Tibial artery (tissue), 4 donors: Measurements from ENCODE around the gene KIF26B.

Experiments
- DNase-seq, 2 donors: peaks; one replicate each; pipeline ENCODE4 v3.0.0-alpha.2; 2019
- H3K27ac ChIP-seq, 2 donors: fragments of 200-600 bp; sonication (generic) in 1 of 2; 1 replicate in 1 of 2; 2 replicates in 1 of 2; pipeline ENCODE4 v1.5.1; 2018 to 2019; ENCODE audit warnings: mild to moderate bottlenecking in 1 of 2
- H3K27me3 ChIP-seq, 2 donors: fragments of 200-600 bp; sonication (generic) in 1 of 2; one replicate each; pipeline versions ENCODE4 v1.5.1 to v1.6.0; 2016 to 2019
- H3K36me3 ChIP-seq, 3 donors: fragments of 200-600 bp; sonication (generic) in 2 of 3; one replicate each; pipeline ENCODE4 v1.5.1; 2016 to 2019; ENCODE audit warnings: mild to moderate bottlenecking in 2 of 3
- H3K4me1 ChIP-seq, 4 donors: fragments of 200-600 bp; sonication (generic) in 2 of 4; 1 replicate in 3 of 4; 2 replicates in 1 of 4; pipeline ENCODE4 v1.5.1; 2016 to 2019
- H3K4me3 ChIP-seq, 2 donors: fragments of 200-600 bp; sonication (generic) in 1 of 2; 1 replicate in 1 of 2; 2 replicates in 1 of 2; pipeline ENCODE4 v1.5.1; 2018 to 2019; ENCODE audit warnings: mild to moderate bottlenecking in 2 of 2
- H3K9me3 ChIP-seq, 3 donors: fragments of 200-600 bp; sonication (generic) in 1 of 3; one replicate each; pipeline ENCODE4 v1.5.1; 2016 to 2019
- CTCF ChIP-seq, 2 experiments: fragments of 200-600 bp in 1 of 2; fragments of 450-650 bp in 1 of 2; IDR thresholded peaks; one replicate each; pipeline ENCODE4 v1.5.1; 2017 to 2019; ENCODE audit warnings: antibody characterized with exemption in 2 of 2, mild to moderate bottlenecking in 1 of 2, moderate library complexity in 1 of 2
- intact Hi-C: fragments of 100-400 bp; cut with DNase I; formaldehyde crosslinking; loops from one replicate; pipeline ENCODE4 v1.15.0; 2023; ENCODE audit warnings: low total_unique reads

KIF26B gene

DNA sequence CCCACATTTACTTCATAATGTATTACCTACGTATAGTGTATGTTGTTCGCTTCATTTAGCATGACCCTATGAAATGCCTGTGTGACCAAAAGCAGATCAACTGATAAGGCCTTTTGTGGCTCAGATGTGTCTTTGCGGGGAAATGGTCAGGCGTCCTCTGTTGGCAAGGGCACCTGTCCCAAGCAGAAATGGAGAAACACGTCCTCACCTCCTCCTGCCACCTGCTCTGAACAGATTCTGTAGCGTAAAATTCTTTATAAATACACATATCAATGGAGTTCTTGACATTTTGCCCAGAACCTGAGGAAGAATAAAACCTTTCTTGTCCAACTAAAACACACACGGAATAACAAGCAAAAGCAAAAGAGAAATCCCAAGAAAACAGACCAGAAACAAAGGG is 417.9 kb downstream of the KIF26B start:
- no peak for DNase-seq
- Histone ChIP-seq H3K4me3 (no peak overlapping the region), H3K36me3 (no peaks in the 10 kb centered on the region), H3K27ac (no peak overlapping the region), H3K9me3 (no peaks in the 10 kb centered on the region), H3K4me1 (no peaks in the 10 kb centered on the region), H3K27me3 (no peaks in the 10 kb centered on the region)
- intact Hi-C loops = no loop called here
- no peak for TF ChIP-seq CTCF (IDR thresholded peaks at IDR 0.05)

- DNase-seq = no peak
- TF ChIP-seq CTCF (IDR thresholded peaks at IDR 0.05) = no peak
- no peaks in the 10 kb centered on the region for H3K27me3 ChIP-seq
- H3K4me1 ChIP-seq = no peaks in the 10 kb centered on the region
- H3K9me3 ChIP-seq = no peaks in the 10 kb centered on the region
- no peak overlapping the region for H3K27ac ChIP-seq
- H3K4me3 ChIP-seq = no peak overlapping the region
- H3K36me3 ChIP-seq = no peaks in the 10 kb centered on the region
- intact Hi-C loops = no loop called here
Observed at GRCh38 chr1:245575710-245576109, 420.9 kb downstream of the KIF26B start.

DNA sequence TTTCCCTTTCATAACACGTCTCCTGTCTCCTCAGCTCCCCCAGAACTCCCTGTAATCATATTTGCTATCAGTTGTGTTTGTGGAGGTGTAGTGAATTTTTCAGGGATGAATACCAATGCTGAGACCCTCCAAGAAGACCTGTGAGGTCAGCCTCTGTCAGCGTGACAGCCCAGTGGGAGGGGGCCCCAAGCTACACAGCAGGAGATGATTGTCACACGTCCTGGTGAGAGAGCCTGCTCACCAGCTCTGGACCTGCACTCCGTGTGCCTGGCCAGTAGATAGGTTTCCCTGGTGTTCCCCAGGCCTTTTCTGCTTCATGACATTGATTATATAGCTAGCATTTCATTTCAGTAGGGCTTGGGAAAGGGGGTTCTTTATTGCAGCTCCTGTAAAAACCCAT is 421.5 kb downstream of the KIF26B start:
- no peak for DNase-seq

DNA sequence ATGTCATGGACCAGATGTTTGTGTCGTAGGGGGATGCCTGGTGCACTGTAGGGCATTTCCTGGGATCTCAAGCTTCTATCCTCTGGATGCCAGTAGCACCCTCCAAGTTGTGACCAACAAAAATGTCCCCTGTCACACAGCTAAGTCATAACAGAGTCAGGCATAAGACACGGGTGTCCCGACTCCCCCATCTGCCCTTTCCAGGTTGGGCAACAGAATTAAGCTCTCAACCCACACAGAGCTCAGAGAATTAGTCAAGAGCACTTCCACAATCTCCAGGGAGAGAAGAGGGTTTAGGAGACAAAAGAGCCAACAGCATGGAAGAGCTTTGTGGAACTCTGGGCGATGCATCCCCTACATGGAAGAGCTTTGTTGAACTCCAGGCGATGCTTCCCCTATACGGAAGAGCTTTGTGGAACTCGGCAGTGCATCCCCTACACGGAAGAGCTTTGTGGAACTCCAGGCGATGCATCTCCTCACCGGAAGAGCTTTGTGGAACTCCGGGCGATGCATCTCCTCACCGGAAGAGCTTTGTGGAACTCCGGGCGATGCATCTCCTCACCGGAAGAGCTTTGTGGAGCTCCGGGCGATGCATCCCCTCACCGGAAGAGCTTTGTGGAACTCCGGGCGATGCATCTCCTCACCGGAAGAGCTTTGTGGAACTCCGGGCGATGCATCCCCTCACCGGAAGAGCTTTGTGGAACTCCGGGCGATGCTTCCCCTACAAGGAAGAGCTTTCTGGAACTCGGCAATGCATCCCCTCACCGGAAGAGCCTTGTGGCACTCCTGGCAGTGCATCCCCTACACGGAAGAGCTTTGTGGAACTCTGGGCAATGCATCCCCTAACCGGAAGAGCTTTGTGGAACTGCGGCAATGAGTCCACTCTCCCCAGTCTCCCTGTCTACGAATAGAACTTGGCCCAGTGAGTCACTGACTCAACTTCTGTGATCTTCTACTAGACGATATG is 422.7 kb downstream of the KIF26B start:
- DNase-seq = no peak
- H3K9me3 ChIP-seq = no peaks in the 10 kb centered on the region
- H3K36me3 ChIP-seq = no peaks in the 10 kb centered on the region
- H3K4me1 ChIP-seq = no peaks in the 10 kb centered on the region
- H3K4me3 ChIP-seq = no peak overlapping the region
- intact Hi-C loops = no loop called here
- no peak overlapping the region for H3K27ac ChIP-seq
- no peak for TF ChIP-seq CTCF (IDR thresholded peaks at IDR 0.05)
- no peaks in the 10 kb centered on the region for H3K27me3 ChIP-seq

More for the DNA sequence above, 421.5 kb downstream of the KIF26B start:
- Histone ChIP-seq H3K4me1 (no peaks in the 10 kb centered on the region), H3K27me3 (no peaks in the 10 kb centered on the region), H3K9me3 (no peaks in the 10 kb centered on the region), H3K36me3 (no peaks in the 10 kb centered on the region), H3K27ac (no peak overlapping the region), H3K4me3 (no peak overlapping the region)
- intact Hi-C loops = no loop called here
- no peak for TF ChIP-seq CTCF (IDR thresholded peaks at IDR 0.05)

DNA sequence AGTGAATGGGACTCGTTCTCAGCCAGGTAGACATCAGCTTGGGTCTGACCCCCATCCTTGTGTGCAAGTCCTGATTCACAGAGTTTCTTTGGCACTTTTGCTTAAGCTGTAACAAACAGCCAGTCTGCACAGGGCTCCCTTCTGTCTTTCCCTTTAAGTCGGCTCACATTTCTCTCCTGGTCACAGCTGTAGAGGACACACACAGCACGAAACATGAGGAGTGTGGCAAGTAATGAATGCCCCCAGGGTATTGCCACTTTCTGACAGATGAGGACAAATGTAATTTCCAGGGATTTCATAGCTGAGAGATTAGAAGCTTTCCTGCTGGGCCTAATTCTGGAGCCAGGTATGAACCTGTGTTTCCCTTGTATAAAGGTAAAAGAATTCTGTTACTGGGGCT is 423.5 kb downstream of the KIF26B start:
- TF ChIP-seq CTCF (IDR thresholded peaks at IDR 0.05) = no peak
- intact Hi-C loops = no loop called here
- no peak for DNase-seq
- Histone ChIP-seq H3K4me3 (no peak overlapping the region), H3K36me3 (no peaks in the 10 kb centered on the region), H3K4me1 (no peaks in the 10 kb centered on the region), H3K27me3 (no peaks in the 10 kb centered on the region), H3K9me3 (no peaks in the 10 kb centered on the region), H3K27ac (no peak overlapping the region)
